ENCODE results near the gene RPA3.

- TF ChIP-seq, protein P1, sequence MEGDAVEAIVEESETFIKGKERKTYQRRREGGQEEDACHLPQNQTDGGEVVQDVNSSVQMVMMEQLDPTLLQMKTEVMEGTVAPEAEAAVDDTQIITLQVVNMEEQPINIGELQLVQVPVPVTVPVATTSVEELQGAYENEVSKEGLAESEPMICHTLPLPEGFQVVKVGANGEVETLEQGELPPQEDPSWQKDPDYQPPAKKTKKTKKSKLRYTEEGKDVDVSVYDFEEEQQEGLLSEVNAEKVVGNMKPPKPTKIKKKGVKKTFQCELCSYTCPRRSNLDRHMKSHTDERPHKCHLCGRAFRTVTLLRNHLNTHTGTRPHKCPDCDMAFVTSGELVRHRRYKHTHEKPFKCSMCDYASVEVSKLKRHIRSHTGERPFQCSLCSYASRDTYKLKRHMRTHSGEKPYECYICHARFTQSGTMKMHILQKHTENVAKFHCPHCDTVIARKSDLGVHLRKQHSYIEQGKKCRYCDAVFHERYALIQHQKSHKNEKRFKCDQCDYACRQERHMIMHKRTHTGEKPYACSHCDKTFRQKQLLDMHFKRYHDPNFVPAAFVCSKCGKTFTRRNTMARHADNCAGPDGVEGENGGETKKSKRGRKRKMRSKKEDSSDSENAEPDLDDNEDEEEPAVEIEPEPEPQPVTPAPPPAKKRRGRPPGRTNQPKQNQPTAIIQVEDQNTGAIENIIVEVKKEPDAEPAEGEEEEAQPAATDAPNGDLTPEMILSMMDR (conservative IDR thresholded peaks at IDR 0.05), result no peak
- no peak for TF ChIP-seq ZFX (IDR thresholded peaks at IDR 0.05)
These were observed 97.7 kb downstream of the RPA3 start for GRCh38 chr7:7620644-7621210.
